HG03135 (cell line): ENCODE measurements around the gene LDLRAD4.

Experiments
- ATAC-seq: cut with Tn5 transposase; IDR thresholded peaks from one replicate; pipeline ENCODE4 v1.9.1; 2021; ENCODE audit warnings: mild to moderate bottlenecking, moderate library complexity; ENCODE audit not compliant: unreplicated experiment

Gene LDLRAD4

DNA sequence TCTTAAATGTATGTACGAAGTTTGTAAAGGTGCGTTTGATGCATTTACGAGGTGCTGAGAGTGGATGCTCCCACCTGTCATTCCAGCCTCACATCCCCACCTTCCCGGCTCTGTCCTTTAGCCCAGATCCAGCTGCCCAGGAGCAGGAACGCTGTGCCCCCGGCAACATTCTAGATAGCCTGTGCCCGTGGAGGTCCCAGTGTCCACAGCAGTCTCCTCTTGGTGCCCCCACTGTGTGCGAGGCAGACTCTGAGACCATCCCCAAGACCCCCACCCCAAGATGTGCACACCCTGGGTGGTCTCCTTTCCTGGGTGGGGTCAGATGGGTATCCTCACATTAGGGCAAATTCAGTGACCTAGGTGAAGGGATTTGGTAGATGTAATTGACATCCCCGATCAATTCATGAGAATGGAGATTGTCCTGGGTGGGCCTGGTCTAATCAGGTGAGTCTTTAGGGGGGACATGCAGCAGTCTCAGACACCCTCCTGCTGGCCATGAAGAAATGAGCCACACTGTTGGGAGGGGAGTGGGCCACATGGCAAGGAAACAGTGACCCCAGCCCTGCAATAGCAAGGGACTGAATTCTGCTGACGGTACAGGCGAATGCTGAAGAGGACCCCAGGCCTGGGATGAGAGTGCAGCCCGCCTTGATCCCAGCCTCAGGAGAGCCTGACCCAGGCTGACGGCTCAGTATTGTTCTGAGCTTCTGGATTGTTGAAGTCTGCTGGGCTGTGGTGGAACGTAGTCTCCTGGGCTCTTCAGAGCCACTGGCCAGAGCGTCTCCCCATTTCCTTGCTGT lies 304.5 kb downstream of the LDLRAD4 start:
- ATAC-seq = no peak

DNA sequence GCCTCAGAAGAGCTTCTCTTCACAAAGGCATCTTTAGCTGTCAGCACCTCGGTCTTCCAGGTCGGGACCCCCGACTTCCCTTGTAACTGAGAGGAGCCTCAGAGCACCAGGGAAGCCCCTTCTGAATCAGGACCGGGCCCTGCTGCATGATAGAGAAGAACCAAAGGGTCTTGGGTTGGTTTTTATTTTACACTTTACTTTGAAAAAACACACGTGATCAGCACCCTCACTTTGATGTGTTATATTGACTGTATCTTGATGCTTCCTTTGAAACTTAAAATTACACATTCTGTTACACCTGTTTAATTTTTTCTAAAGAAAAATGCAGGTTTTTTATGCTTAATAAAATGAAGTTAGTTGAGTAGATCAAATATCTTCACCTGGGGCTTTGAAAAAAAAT lies 305.5 kb downstream of the LDLRAD4 start:
- ATAC-seq = no peak

DNA sequence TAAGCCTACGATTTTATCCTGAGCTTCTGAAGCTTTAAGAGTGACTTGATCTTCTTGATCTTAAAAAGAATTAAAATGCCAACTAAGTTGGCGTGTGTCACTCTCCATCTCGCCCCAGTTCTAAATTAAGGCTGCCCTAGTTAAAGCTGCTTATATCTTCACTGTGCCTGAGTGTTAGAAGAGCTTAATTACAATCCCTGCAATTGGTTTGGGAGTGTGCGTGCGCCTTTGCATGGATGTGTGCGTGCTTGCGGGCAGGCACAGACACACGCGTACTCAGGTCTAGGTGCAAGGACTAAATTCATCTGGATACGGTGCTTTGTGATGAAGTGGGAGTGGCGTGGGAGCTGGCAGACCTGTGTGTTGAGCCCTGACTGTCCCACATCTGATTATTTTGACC lies 306.3 kb downstream of the LDLRAD4 start:
- no peak for ATAC-seq

DNA sequence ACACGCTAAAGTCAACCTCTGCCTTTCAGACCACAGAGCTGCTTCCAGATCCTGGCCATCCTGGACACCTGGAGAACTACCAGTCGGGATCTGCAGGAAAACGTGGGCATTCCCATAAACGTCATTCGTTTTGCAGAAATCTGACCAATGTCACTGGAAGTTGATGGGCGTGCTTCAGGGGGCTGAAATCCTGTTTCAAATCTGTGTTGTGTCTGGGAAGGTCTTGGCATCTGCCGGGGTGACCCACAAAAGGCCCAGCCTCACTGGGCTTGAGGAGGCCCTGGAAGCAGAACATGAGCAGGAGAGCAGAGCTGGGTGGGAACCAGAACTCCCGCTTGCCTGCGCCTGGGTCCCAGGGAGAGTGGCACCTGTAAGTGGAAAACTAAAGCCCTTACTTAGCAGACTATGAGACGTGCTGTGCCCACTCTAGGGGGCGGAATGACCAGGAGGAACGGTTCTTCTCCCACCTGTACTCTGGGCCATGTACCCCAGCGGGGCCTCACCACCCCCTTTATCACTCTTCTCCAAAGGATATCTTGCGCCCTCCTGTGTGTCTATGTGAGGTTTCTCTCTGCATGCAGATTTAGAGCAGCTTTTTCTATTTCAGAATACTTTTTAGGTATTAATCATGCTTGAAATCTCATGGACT lies 306.9 kb downstream of the LDLRAD4 start:
- ATAC-seq = no peak

DNA sequence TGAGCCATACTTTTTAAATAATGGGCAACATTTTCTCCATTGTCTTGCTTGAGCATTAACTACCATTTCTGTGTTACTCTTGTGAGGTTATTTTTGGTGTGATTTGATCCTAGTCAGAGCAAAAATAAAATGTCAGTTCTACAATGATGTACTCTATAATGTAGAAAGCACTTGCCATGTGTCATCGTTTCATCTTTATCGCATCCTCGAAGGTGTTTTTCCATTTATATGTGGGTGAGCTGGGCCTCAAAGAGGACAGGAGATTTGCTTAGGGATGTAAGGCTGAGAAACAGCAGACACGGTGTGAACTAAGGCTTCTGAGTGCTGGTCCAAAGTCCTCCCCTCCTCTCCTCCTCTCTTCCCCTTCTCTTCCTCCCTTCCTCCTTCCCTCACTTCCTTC lies 308.0 kb downstream of the LDLRAD4 start:
- no peak for ATAC-seq

DNA sequence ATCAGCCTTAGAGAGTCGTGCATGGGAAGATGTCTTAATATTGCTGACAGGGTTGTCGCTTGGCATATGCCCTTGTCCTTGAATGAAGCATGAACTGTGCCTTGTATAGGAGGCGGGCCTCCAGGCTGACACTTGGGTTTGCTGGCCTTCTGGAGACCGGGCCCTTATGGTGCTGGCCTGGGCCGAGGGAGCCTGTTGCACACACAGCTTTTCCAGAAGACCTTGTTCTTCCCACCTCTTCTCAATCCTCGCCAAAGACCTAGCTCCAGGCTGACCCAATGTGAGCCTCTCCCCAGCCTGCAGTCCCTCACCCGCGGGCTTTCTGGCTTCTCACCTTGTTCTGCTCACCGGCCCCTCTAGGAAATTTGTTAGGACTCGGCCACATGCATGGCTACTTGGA lies 308.7 kb downstream of the LDLRAD4 start:
- no peak for ATAC-seq

DNA sequence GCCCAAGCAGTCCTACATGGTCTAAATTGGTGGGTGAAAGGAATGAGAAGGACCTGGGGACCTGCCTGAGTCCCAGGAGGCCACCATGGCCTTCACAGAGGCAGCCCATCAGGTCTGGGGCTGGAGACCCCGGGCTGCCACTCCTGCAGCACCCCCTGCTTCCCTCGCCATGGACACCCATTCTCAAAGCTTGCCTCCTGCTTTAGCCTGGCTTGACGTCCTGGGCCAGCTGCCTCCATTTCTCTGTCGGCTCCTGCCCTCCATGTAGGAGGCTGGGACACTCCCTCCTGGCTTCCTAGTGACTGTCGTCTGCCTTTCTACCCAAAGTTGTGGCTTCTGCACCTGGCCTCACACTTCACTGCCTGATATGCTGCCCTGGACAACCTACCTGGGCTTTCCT lies 309.2 kb downstream of the LDLRAD4 start:
- ATAC-seq = no peak

DNA sequence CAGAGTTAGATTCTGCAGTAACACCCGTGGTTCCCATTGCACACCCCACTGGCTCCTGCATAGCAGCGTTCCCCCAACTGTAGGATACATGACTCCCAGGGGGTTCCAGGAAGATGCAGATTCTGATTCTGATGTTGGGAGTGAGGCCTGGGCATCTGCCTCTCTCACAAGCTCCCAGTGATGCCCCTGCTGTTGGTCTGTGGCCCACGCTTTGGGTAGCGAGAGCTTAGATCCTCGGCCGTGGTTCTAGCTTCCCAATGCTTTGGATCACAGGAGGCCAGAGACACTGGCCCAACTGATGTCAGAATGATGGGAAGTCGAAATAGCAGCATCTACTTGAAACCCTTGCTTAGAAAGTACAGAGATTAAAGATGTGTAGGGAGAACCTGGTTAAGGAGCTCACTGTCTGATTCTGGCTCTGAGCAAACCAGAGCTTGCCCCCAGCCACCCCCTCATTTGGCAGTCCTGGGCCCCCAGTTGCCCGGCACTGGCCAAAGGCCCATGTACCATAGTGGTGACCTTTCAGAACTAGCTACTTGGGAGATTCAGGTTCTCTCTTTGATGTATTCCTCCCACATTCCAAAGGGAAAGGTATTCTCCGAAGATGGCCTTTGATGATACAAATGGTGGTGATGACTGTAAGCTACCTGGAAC lies 310.3 kb downstream of the LDLRAD4 start:
- ATAC-seq = no peak

DNA sequence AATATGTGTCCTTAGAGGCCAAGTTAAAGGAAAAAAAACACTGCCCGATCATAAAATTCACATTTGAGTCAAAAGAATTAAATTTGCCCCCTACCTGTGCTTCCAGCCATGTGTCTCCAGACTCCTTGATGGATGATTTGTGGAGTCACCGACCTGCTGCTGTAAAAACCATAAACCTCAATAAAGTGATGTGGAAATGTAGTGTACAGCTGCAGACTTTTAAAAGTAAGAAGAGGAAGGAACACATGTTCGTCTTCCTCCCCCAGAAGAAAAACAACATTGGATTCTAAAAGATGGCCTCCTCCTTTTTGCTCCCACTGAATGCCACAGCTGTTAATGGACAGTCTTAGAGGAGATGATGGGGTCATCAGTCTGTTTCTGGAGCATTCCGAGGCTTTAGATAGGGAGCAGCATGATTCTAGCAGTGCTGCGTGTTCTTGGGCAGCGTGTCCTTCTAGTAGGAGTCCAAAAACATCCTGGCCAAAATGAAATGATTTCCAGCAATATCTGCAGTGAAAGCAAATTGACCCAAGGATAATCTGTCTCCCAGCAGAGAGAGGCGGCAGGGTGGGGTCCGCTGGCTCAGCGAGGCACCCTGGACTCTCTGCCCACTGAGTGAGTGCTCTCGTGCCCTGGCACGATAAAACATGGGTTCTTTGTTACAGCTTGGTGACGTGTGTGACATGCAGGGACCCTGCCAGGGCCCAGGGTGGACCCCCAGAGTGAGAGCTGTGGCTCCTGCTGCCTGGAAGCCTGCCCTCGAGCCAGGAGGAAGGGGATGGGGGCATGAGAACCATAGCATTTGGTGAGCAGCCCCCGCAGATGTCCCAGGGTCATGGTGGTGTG lies 311.7 kb downstream of the LDLRAD4 start:
- no peak for ATAC-seq

DNA sequence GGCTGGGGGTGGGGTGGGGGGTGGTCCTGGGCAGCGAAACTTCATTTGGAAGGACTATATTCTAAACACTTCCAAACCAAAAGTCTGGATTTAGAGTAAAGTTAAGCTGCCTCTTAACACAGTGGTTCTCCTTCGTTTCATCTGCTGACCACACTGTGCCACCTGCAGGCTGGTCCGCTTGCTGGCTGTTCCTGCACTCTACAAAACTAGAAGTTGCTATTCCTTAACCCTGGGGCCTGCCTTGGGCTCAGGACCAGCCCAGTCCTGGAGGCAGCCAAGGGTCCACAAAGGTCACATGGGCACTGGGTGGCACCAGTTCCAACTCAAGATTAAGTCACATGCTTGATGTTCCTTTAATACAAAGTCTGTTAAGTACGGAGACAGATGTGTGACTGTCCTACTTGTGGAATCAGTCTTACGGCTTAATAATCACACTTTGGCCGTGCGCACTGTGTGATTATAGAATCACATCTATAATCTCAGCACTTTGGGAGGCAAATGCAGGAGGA lies 312.4 kb downstream of the LDLRAD4 start:
- ATAC-seq = no peak

DNA sequence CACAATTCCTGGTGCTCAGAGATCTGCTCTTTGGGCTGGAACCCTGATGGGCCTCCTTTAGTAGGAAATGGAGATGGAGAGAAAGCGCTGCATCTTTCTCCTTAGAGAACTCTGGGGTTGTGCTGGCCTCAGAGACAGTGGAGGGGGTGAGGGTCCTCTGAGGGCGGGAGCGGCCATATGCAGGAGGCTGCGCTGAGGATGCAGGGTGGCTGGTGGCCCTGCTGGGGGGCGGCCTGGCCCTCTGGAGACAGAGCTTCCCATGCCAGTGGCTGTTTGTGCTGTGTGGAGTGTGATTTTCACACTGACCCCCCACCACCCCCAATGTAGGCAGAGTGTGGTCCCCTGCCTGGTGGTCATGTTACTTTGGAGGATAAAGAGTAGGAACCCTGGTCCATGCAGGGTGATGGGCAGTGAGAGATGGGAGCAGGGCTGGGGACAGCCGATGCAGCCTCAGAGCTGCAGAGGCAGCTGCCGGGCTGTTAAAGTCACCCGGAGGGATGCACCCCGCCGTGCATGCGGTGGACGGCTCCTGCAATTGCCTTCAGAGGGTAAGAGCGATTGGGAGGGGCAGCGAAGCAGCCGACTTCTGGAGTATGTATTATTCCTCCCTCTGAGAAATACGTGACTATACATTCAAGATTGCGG lies 313.2 kb downstream of the LDLRAD4 start:
- no peak for ATAC-seq

DNA sequence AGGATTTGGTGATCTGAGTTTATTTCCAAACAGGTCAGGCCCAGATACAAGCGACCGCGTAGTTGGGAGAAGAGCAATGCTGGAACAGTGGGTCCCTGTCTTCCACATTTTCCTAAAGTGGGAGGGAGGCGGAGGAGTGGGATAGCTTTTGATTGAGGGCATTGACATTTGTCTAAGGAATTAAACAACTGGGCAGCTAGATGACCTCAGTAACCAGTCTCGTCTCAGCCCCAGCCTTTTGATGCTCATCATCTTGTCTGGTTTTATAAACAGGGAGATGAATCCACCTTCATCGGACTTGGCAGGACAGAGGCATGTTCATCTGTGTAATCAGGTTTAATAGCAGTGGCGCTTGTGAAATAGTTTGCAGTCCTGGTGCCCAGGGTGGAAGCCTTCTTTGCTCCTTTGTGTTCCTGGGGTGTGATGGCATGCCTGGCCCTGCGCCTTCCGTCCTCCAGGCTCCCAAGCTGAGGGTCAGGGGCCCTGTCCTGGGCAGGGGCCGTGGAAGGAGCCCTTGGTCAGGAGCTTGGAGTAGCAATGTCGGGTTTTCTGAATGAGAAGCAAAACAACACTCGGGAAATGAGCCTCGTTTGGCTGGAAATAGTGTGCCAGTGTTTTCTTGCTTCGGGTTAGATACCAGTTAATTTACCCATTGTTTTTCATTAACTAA lies 314.0 kb downstream of the LDLRAD4 start:
- no peak for ATAC-seq

DNA sequence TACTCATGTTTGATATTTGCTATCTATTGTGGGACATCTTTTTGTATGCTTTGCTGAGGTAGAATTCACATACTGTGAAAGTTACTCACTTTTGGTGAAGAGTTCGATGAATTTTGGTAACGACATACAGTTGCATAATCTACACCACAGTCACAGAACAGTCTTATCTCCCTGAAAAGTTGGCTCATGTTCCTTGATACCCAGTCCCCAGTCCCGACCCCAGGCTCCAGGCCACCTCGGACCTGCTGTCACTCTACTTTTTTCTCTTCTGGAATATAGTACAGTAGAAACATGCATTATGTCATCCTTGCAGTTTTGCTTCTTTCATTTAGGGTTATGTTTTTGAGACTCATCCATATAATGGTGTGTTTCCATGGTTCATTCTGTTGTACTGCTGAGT lies 316.1 kb downstream of the LDLRAD4 start:
- no peak for ATAC-seq

DNA sequence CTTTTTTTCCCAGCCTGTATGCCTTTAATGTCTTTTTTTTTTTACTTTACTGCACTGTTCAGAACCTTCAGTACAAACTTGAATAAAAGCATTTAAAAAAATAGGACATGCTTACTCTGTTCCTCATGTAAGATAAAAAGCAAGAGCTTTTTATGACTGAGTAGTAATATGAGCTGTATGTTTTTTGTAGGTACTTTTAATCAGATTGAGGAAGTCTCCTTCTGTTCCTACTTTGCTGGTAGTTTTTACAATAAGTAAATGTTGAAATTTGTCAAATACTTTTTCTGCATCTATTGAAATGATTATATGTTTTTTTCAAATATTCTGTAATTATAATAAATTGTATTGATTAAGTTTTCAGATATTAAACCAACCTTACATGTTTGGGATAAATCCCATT lies 318.0 kb downstream of the LDLRAD4 start:
- no peak for ATAC-seq

DNA sequence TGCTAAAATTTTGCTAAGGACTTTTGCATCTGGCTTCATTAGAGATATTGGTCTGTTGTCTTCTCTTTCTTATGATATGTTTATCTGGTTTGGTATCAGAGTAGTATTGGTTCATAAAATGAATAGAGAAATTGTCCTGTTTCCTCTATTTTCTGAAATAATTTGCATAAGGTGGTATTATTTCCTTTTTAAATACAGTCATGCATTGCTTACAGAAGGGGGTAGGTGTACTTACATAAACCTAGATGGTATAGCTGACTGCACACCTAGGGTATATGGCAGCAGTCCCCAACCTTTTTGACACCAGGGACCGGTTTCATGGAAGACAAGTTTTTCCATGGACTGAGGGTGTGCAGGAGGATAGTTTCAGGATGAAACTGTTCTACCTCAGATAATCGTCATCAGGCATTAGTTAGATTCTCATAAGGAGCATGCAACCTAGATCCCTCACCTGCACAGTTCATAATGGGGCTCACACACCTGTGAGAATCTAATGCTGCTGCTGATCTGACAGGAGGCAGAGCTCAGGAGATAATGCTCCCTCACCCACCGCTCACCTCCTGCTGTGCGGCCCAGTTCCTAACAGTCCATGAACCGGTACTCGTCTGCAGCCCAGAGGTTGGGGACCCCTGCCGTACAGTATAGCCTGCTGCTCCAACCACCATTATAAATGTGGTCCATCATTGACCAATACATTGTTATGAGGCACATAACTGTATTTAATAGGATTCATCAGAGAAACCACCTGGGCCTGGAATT lies 318.6 kb downstream of the LDLRAD4 start:
- no peak for ATAC-seq

DNA sequence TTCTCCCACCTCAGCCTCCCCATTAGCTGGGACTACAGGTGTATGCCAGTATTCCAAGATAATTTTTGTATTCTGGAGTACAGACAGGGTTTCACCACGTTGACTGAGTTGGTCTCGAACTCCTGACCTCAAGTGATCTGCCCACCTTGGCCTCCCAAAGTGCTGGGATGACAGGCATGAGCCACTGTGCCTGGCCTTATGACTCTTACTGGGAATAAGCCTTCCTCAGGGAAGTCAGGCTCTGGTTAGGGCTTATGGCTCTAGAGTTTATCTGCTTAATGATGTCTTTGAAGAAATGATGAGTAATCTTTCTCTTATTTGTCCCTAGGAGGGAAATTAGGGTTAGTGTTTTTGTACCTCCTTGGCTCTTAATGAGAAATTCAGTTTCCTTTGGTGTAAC lies 320.1 kb downstream of the LDLRAD4 start:
- no peak for ATAC-seq

DNA sequence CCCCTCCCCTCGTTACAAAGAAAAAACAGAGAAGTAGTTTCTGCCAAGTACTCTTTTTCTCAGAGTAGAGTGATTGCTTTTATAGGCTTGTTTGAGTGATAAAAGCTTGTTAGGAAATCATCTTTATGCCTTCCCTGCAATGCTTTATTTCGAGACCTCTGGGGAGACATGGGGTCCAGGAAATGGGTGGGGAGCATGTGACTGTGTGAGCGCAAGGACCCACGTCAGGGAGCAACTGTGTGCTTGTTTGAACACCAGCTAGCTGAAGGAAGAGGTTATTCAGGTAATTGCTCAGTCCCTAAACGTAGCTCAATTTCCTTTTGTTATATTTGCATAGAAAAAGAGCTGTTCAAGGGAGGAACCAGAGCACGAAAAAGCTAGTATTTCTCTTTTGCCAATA lies 320.5 kb downstream of the LDLRAD4 start:
- ATAC-seq = no peak

DNA sequence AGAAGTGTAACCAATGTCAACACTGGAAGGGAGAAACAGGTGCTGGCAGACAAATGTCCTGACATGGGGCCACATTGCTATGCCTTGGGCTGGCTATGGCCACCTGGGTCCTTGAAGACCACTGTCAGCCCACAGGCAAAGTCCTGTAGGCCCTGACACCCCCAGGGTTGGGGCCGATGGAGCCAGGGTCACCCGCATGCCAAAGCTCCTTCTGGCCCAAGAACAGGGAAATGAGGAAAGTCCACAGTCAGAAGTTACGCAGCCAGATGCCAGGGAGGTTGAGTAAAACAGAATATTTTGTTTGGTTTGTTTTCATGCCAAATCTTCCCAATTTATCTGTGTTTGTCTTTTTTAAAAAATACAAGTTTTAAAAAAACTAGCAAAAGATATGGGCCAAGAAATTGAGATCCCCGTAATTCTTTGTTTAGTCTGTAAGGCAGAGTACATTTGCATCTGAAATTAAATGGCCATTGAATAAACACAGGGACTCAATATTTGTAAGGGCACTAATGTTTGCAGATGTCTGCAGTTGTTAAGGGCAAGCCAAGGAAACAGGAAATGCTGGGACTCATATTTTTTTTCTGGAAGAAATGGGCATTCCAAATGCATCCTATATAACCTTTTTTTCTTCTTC lies 321.4 kb downstream of the LDLRAD4 start:
- no peak for ATAC-seq
